ENCODE measurements around the gene C19orf18.
A peak's percentile ranks its signal among the peaks of the same experiment; 100 is the strongest.

The C19orf18 gene

DNA sequence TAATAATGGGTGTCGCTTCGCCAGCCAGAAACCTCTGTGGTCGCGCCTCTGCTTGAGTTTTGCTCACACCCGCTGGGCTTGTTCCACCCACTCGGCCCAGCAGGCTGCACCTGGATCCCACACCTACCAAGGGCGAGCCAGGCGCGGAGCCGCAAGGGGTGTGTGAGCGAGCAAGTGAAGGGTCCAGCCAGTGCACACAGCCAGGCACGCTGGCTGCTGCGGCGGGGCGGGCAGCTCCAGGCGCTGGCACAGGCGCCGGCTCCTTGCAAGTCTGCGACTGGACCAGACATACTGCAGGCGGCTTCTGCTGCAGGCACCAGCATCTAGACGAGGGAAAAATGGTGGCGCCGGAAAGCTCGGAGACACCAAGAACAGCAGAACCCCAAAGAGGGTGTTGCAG, 25.0 kb downstream of the C19orf18 start:
- no peak for DNase-seq (ENCODE audit: low read depth)
- no peak overlapping the region for H3K4me3 ChIP-seq (ENCODE audit: low read depth, low read length)
- TF ChIP-seq, protein P1, sequence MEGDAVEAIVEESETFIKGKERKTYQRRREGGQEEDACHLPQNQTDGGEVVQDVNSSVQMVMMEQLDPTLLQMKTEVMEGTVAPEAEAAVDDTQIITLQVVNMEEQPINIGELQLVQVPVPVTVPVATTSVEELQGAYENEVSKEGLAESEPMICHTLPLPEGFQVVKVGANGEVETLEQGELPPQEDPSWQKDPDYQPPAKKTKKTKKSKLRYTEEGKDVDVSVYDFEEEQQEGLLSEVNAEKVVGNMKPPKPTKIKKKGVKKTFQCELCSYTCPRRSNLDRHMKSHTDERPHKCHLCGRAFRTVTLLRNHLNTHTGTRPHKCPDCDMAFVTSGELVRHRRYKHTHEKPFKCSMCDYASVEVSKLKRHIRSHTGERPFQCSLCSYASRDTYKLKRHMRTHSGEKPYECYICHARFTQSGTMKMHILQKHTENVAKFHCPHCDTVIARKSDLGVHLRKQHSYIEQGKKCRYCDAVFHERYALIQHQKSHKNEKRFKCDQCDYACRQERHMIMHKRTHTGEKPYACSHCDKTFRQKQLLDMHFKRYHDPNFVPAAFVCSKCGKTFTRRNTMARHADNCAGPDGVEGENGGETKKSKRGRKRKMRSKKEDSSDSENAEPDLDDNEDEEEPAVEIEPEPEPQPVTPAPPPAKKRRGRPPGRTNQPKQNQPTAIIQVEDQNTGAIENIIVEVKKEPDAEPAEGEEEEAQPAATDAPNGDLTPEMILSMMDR (IDR thresholded peaks at IDR 0.05; ENCODE audit: low read depth, low read length, missing control alignments), result no peak

DNA sequence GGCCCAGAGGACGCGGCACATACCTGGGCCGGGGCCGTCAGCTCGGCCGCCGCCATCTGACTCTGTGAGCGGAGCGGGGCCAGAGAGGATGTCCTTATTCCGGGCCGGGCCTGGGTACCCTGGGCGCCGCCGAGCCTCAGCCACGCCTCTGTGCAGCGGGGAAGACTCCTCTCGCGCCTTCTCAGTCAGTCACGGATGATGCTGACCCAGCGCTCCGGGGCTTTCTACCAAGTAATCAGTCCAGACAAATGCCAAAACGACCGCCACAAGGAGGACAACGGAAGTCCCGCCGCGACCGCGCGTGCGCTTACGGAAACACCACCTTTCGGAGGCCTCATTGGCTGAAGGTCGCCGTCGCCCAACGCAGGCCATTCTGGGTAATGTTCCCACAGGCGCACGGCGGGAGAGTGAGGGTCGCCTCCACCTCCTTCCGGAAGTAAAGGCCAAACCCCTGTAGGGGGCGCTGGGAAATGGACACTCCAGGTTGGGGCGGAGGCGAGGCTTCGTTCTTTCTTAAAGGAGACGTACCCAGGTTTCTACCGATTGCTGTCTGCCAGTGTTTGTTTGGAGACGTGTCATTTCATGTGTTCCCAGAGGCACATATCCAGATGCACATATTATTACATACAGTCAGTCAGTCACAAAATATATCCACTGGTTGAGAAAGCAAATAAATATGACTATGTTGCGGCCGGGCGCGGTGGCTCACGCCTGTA, 26.8 kb downstream of the C19orf18 start, which contains the start of gene ZNF256:
ZNF256 (minus strand) TSS at position 288 of the 716 bp plus-strand sequence; CDS start at position 56, 232 bp downstream.
- TF ChIP-seq, protein P1 (IDR thresholded peaks at IDR 0.05; ENCODE audit: low read depth, low read length, missing control alignments), result peak; percentile 59
- peak within 1 kb of the TSS; percentile 69 for H3K4me3 ChIP-seq (ENCODE audit: low read depth, low read length)
- peak; percentile 84 for DNase-seq (ENCODE audit: low read depth)

DNA sequence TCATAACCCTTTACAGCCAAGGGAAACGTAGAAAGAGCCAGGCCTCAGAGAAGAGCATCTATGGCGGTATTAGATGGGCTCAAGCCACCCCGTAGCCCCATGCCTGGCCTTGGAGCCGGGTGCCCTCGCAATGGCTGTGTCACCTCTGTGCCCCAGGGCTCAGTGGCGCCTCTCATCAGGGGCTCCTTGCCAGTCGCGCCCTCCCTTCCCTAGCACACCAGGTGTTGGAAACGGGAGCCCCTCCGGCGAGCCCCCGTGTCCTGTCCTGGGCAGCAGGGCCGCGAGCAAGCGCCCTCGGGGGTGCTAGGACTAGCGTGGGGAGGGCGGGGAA, 27.3 kb downstream of the C19orf18 start:
- TF ChIP-seq, protein P1 (IDR thresholded peaks at IDR 0.05; ENCODE audit: low read depth, low read length, missing control alignments), result no peak
- peak overlapping the region; percentile 69 for H3K4me3 ChIP-seq (ENCODE audit: low read depth, low read length)
- no peak for DNase-seq (ENCODE audit: low read depth)

DNA sequence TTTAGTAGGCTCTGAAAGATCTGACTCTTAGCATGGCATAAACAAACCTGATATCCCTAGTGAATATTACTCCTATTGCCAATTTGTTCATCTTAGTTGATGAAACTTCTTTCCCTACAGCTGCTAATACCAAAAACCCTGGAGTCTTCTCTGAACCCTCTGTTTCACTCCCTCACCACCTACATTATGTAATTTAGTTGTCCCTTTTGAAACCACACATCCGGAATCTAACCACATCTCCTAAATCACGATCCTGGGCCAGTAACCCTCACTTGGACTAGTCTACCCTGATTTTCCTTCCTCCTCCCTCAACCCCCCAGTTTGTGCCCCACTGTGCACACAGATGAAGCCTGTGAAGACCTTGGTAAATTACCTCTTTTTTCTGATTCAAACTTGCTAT, 28.0 kb downstream of the C19orf18 start:
- TF ChIP-seq, protein P1 (IDR thresholded peaks at IDR 0.05; ENCODE audit: low read depth, low read length, missing control alignments), result no peak
- no peak for DNase-seq (ENCODE audit: low read depth)

DNA sequence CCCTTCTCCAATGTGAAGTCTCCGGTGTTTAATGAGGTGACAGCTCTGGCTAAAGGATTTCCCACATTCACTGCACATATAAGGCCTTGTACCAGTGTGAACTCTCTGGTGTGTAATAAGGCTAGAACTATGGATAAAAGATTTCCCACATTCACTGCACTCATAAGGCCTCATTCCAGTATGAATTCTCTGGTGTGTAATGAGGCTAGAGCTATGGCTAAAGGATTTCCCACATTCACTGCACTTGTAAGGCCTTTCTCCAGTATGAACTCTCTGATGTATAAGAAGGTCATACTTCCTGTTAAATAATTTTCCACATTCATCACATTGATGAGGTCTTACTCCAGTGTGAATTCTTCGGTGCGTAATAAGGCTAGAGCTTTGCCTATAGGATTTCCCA, 32.7 kb downstream of the C19orf18 start:
- no peak for DNase-seq (ENCODE audit: low read depth)
- H3K4me3 ChIP-seq (ENCODE audit: low read depth, low read length), result no peak overlapping the region
- TF ChIP-seq, protein P1 (IDR thresholded peaks at IDR 0.05; ENCODE audit: low read depth, low read length, missing control alignments), result no peak

More for the DNA sequence above, 28.0 kb downstream of the C19orf18 start:
- peak overlapping the region; percentile 69; the same call in 1 of the 2 replicates for H3K4me3 ChIP-seq (ENCODE audit: low read depth, low read length)

DNA sequence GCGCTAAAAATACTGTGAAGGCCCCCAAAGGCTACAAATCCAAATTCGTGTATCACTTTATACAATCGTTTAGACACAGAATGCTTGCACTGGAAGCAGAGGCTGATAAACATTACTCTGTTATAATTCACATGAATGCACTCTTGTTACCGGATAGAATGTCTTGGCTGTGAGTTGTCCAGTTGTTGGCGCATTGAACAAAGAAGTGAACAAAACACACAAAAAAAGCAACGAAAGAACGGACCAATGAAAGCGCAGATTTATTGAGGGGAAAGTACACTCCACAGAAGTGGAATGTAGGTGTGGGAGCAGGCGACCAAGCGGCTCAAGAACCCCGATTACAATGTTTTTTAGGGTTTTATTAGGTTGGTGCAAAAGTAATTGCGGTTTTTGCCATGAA, 38.6 kb downstream of the C19orf18 start:
- TF ChIP-seq, protein P1 (IDR thresholded peaks at IDR 0.05; ENCODE audit: low read depth, low read length, missing control alignments), result no peak
- H3K4me3 ChIP-seq (ENCODE audit: low read depth, low read length), result no peak overlapping the region
- no peak for DNase-seq (ENCODE audit: low read depth)
